Activated CD8-positive, alpha-beta T cell treated with anti-CD3 and anti-CD28 coated beads, Interleukin-2, amount 10 ng/mL, durations not matched to agents 7 days and 5 days (primary cell): ENCODE results near the gene C11orf86. TPM values are rescaled to one million over a fixed set of nuclear protein-coding genes. Genes with fewer than 3 reads are reported as not detected.
"Not testable (repeated sequence)": the region's sequence is repeated elsewhere in the genome, so short reads cannot be mapped to it uniquely, and the experiment has no call there.

Experiments used
- ATAC-seq: fragments of 150-1000 bp; cut with Tn5 transposase; one replicate; pipeline ENCODE4 v1.10.0; 2021; ENCODE audit warnings: moderate library complexity
- CTCF ChIA-PET: fragments of 350-600 bp; sonication (Branson Sonifier 250); formaldehyde crosslinking; loops from one replicate; lab custom pipeline; 2021; ENCODE audit warnings: antibody characterized with exemption; lab: Charles Lee
- POLR2A ChIA-PET: fragments of 350-600 bp; sonication (Branson Sonifier 250); formaldehyde crosslinking; loops from one replicate; lab custom pipeline; 2021; ENCODE audit warnings: antibody characterized with exemption; lab: Charles Lee
- DNase-seq: peaks from one replicate; pipeline ENCODE4 v3.0.0-alpha.2; 2020
- H3K27ac Mint-ChIP-seq: one replicate; pipeline ENCODE4 v1.8.0; 2021; ENCODE audit warnings: mild to moderate bottlenecking, mixed read lengths
- H3K27me3 Mint-ChIP-seq: one replicate; pipeline ENCODE4 v1.8.0; 2021; ENCODE audit warnings: low read depth, mixed read lengths
- H3K36me3 Mint-ChIP-seq: one replicate; pipeline ENCODE4 v1.8.0; 2021; ENCODE audit warnings: low read depth, mixed read lengths
- H3K4me1 Mint-ChIP-seq: one replicate; pipeline ENCODE4 v1.8.0; 2021; ENCODE audit warnings: low read depth, mixed read lengths
- H3K4me3 Mint-ChIP-seq: one replicate; pipeline ENCODE4 v1.8.0; 2021; ENCODE audit warnings: mild to moderate bottlenecking, mixed read lengths
- H3K9me3 Mint-ChIP-seq: one replicate; pipeline ENCODE4 v1.8.0; 2022; ENCODE audit warnings: mixed read lengths; ENCODE audit not compliant: insufficient read depth
- total RNA-seq, 2 experiments: library from RNA; stranded (reverse); gene quantifications; one replicate each; pipeline ENCODE4 v1.2.3, GENCODE V29; 2021

The C11orf86 gene
- total RNA-seq, 2 experiments from 2014 or later: not detected

DNA sequence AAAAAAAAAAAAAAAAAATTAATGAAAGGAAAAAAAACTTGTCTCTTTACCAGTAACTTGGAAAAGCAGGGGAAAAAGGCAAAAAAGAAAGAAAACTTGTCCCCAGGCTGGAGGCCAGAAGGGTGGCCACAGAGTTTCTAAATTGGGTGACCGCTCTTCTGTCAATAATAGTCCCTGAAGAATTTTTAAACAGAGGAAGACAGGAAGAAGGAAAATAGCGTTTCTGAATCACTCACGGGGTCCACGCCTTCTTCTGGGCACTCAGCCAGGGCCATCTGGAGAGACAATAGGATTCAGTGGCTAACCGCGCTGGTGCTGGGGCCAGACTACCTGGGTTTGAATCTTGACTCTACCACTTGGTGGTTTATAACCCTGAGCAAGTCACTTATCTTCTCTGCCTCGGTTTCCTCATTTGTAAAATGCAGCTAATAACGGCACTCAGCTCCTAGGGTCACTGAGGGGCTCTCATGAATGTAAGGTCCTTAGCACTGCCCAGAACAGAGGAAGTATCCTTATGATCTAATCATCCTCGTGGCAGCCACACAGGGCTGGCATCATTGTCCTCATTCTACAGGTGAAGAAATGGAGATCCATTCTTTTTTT is 7.0 kb downstream of the C11orf86 start:
- POLR2A ChIA-PET: no interaction called here
- peaks cover 5% of the 10 kb centered on the region for H3K4me1 Mint-ChIP-seq
- H3K9me3 Mint-ChIP-seq: no peaks in the 10 kb centered on the region
- ATAC-seq: no peak
- no peaks in the 10 kb centered on the region for H3K36me3 Mint-ChIP-seq
- CTCF ChIA-PET: no interaction called here
- no peak overlapping the region for H3K4me3 Mint-ChIP-seq
- no peak for DNase-seq
- H3K27me3 Mint-ChIP-seq: peaks cover 7% of the 10 kb centered on the region
- H3K27ac Mint-ChIP-seq: no peak overlapping the region

DNA sequence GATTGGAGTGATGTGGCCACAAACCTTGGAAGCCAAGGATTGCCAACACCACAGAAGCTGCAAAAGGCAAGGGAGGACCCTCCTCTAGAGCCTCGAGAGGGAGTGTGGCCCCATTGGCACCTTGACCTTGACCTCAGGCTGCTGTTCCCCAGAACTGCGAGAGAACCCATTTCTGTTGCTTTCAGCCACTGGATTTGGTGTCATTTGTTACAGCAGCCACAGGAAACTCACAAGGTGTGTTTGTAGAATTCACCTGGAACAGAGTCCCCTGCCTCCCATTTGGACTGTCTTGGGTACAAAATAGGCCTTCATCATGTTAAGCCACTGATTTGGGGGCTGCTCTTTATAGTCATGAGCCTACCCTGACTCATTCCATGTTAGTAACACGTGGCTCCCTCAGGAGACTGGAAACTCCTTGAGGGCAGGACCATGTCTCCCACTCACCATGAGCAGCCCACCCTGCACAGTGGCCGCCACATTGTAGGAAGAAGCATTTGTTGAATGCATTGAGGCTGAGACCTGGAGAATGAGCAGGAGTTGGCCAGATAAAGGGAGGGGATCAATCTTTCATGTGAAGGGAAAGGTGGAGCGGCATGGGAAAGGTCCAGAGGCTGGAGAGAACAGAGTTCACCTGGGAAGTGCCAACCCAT is 8.3 kb downstream of the C11orf86 start:
- Mint-ChIP-seq H3K36me3 (no peaks in the 10 kb centered on the region), H3K27me3 (peaks cover 7% of the 10 kb centered on the region), H3K27ac (no peak overlapping the region), H3K4me3 (no peak overlapping the region), H3K9me3 (no peaks in the 10 kb centered on the region), H3K4me1 (peaks cover 5% of the 10 kb centered on the region)
- no peak for DNase-seq
- no peak for ATAC-seq
- POLR2A ChIA-PET: no interaction called here
- CTCF ChIA-PET: no interaction called here

DNA sequence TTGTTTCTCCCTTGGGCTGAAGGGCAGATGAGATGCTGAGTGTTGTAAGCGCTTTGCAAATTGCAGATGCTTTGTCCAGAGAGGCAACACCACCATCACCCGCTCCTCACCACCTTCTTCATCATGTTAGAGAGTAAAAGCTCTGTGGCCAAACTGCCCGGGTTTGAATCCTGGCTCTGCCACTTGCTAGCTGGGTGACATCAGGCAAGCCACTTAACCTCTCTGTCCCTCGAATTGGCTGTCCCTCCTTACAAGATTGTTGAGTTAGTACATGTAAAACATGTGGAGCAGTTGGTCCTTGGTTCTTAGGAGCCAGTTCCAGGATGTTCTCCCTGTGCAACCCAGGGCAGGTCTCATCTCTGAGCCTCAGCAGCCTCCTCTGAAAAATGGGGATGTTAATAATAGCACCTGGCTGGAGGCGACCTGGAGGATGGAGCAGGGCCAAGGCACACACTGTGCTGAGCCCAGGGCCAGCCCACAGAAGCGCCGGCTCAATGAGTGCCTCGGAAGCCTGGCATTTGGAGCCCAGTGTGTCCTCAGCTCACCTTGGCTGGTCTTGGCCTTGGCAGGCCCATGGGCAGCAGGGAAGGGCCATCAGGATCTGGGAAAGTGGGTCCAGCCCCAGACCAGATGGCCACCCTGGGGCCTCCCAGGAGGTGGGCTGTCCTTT is 10.5 kb downstream of the C11orf86 start:
- ATAC-seq: no peak
- peaks cover 5% of the 10 kb centered on the region for H3K4me1 Mint-ChIP-seq
- POLR2A ChIA-PET: no interaction called here

GRCh38 chr11:66986178-66986545 is 11.1 kb downstream of the C11orf86 start:
- H3K27ac Mint-ChIP-seq: no peak overlapping the region

More for the DNA sequence above, 10.5 kb downstream of the C11orf86 start:
- no peak for DNase-seq
- Mint-ChIP-seq H3K9me3 (no peaks in the 10 kb centered on the region), H3K4me3 (no peak overlapping the region), H3K27ac (no peak overlapping the region), H3K27me3 (peaks cover 7% of the 10 kb centered on the region), H3K36me3 (no peaks in the 10 kb centered on the region)
- CTCF ChIA-PET: no interaction called here

DNA sequence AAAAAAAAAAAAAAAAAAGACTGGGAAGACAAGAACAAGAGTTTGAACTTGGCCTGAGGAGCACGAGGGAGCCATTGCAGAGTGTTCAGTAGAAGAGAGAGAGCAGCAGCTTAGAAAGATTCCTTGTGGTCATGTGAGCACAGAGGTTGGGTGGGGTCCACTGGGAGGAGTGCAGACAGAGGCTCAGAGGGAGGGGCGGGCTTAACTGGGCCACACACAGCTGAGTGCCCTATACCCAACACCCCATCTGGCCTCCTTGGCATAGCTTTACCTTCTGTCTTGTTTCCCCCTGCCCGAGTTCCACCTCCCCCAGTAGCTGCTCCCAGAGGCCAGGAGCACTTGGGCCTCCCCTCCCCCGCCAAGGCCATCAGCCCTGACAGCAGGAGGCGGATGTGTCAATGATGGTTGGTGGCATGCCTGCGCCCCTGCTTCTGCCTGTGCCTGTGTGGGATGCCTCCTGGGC is 12.1 kb downstream of the C11orf86 start:
- Mint-ChIP-seq H3K27ac (no peak overlapping the region), H3K27me3 (peaks cover 9% of the 10 kb centered on the region), H3K9me3 (no peaks in the 10 kb centered on the region), H3K36me3 (no peaks in the 10 kb centered on the region), H3K4me3 (no peak overlapping the region), H3K4me1 (peaks cover 2% of the 10 kb centered on the region)
- DNase-seq (no peak), ATAC-seq (no peak)
- ChIA-PET CTCF (no interaction called here), POLR2A (no interaction called here)

More at GRCh38 chr11:66986178-66986545, 11.1 kb downstream of the C11orf86 start:
- DNase-seq: no peak
- Mint-ChIP-seq H3K4me3 (no peak overlapping the region), H3K27me3 (peaks cover 7% of the 10 kb centered on the region), H3K9me3 (no peaks in the 10 kb centered on the region), H3K4me1 (peaks cover 5% of the 10 kb centered on the region), H3K36me3 (no peaks in the 10 kb centered on the region)
- no peak for ATAC-seq
- ChIA-PET POLR2A (no interaction called here), CTCF (no interaction called here)

- Mint-ChIP-seq H3K4me1 (no peaks in the 10 kb centered on the region), H3K9me3 (no peaks in the 10 kb centered on the region), H3K27me3 (peaks cover 7% of the 10 kb centered on the region), H3K36me3 (no peaks in the 10 kb centered on the region), H3K27ac (no peak overlapping the region), H3K4me3 (no peak overlapping the region)
- POLR2A ChIA-PET: no interaction called here
- ATAC-seq (no peak), DNase-seq (no peak)
- CTCF ChIA-PET: no interaction called here
Observed at GRCh38 chr11:66987924-66988637, 13.0 kb downstream of the C11orf86 start.

GRCh38 chr11:66988741-66989140 is 13.6 kb downstream of the C11orf86 start:
- POLR2A ChIA-PET, CTCF ChIA-PET, H3K9me3 Mint-ChIP-seq: not testable (repeated sequence)

GRCh38 chr11:66989360-66989759 is 14.3 kb downstream of the C11orf86 start:
- not testable (repeated sequence) for H3K27me3 Mint-ChIP-seq

More at GRCh38 chr11:66988741-66989140, 13.6 kb downstream of the C11orf86 start:
- not testable (repeated sequence) for ATAC-seq, H3K4me3 Mint-ChIP-seq, H3K36me3 Mint-ChIP-seq, H3K27me3 Mint-ChIP-seq, DNase-seq, H3K27ac Mint-ChIP-seq, H3K4me1 Mint-ChIP-seq

GRCh38 chr11:66992041-66992440 is 16.9 kb downstream of the C11orf86 start:
- H3K9me3 Mint-ChIP-seq: no peaks in the 10 kb centered on the region
- CTCF ChIA-PET: no interaction called here
- DNase-seq (no peak), ATAC-seq (no peak)
- no peaks in the 10 kb centered on the region for H3K36me3 Mint-ChIP-seq
- H3K27me3 Mint-ChIP-seq: peaks cover 9% of the 10 kb centered on the region
- no peak overlapping the region for H3K4me3 Mint-ChIP-seq
- no peak overlapping the region for H3K27ac Mint-ChIP-seq
- H3K4me1 Mint-ChIP-seq: no peaks in the 10 kb centered on the region
- POLR2A ChIA-PET: no interaction called here

More at GRCh38 chr11:66989360-66989759, 14.3 kb downstream of the C11orf86 start:
- DNase-seq, CTCF ChIA-PET, H3K4me3 Mint-ChIP-seq, H3K9me3 Mint-ChIP-seq, POLR2A ChIA-PET, H3K4me1 Mint-ChIP-seq, H3K36me3 Mint-ChIP-seq, ATAC-seq, H3K27ac Mint-ChIP-seq: not testable (repeated sequence)

- no peak for ATAC-seq
- Mint-ChIP-seq H3K9me3 (no peaks in the 10 kb centered on the region), H3K4me3 (no peak overlapping the region), H3K36me3 (no peaks in the 10 kb centered on the region), H3K27ac (no peak overlapping the region), H3K27me3 (peaks cover 13% of the 10 kb centered on the region), H3K4me1 (no peaks in the 10 kb centered on the region)
- CTCF ChIA-PET: interaction anchor here (0.6 kb wide), 1 partner anchor 18 kb away, joined by 3 read pairs; no protein-coding TSS in a partner anchor
- POLR2A ChIA-PET: no interaction called here
- no peak for DNase-seq
Observed at GRCh38 chr11:66996609-66997273, 21.6 kb downstream of the C11orf86 start.

GRCh38 chr11:66999555-66999954 is 24.5 kb downstream of the C11orf86 start:
- POLR2A ChIA-PET: no interaction called here
- H3K36me3 Mint-ChIP-seq: no peaks in the 10 kb centered on the region

More at GRCh38 chr11:66999555-66999954, 24.5 kb downstream of the C11orf86 start:
- no peak for DNase-seq
- CTCF ChIA-PET: no interaction called here
- Mint-ChIP-seq H3K4me1 (no peaks in the 10 kb centered on the region), H3K27ac (no peak overlapping the region), H3K9me3 (no peaks in the 10 kb centered on the region), H3K4me3 (no peak overlapping the region), H3K27me3 (peaks cover 11% of the 10 kb centered on the region)
- no peak for ATAC-seq
